Raji (cell line): ENCODE data around the gene PLCH1.

Source experiments
- POLR2A ChIP-seq: IDR thresholded peaks from 2 replicates; pipeline ENCODE4 v1.6.1; 2011; ENCODE audit warnings: low read depth, low read length, control low read depth; ENCODE audit not compliant: insufficient read depth

Gene PLCH1

DNA sequence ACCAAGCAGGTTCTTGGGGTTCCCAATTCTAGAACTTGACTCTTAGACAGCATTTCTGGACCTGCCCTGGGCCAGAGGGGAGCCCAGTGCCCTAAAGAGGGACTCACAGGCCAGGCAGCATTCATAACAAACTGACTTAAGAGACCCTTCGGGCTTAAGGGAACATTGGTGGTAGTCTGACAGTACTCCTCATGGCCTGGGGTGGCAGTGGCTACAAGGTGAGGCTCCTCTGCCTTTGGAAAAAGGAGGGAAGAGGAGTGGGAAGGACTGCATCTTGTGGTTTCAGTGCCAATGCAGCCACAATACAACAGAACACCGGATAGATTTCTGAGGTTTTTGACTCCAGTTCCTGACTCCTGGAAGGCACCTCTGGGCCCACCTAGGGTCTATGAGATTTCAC lies 279.2 kb downstream of the PLCH1 start:
- TF ChIP-seq POLR2A = no peak

GRCh38 chr3:155462672-155463071 lies 282.2 kb downstream of the PLCH1 start:
- no peak for TF ChIP-seq POLR2A

DNA sequence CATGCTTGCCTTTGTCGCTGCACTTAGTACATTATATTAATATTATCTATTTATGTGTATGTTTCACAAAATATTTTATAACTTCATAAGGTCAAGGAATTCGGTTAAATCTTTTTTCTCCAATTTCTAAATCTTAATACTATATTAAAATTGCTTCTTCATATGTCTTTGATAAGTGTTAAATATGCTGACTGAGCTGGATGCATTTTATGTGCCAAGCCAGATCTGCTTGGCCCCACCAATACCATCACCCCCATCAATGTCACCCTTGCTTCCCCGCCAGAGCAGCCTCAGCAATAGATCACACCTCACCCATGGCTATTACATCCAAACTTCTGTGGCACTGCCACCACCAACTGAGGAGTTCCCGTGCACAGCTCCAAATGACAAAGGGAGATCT lies 287.3 kb downstream of the PLCH1 start:
- TF ChIP-seq POLR2A = no peak

DNA sequence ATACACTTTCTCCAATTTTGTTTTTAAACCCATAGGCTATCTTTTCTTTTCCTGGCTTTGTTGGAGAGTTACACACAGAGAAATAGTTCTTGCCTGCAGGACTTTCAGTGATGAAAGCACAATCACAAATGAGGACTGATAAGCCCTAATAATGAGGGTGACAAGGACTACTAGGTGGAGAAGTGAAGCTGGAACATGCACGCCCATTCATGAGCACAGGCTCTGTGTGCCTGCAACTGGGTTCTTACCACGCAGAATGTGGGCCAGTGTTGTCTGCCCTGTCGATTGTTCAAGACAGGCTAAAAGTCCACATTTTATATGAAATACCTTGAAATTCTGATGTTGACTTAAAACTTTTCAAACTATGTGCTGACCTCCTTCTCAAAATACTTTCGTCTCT lies 289.1 kb downstream of the PLCH1 start:
- no peak for TF ChIP-seq POLR2A

GRCh38 chr3:155453512-155453911 lies 291.4 kb downstream of the PLCH1 start:
- TF ChIP-seq POLR2A = no peak

GRCh38 chr3:155449613-155450267 lies 295.1 kb downstream of the PLCH1 start:
- no peak for TF ChIP-seq POLR2A

GRCh38 chr3:155448531-155448930 lies 296.3 kb downstream of the PLCH1 start:
- no peak for TF ChIP-seq POLR2A

DNA sequence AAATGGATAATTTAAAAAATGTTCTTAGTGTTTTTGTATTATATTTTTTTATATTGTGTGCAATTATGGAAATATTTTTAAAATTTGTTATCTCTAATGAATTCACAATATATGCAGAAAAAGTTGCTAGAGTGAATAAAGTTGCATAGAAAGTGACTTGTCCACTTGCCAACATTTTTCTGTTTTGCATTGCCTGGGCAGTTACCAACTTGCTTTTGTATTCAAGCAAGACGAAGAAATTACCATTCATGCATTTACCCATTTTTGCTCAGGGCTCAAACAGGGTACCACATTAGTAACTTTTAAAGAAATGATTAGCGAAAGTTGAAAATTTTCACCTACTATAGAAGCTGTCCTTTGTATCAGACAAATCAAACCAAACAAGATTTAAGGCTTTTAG lies 298.5 kb downstream of the PLCH1 start:
- TF ChIP-seq POLR2A = no peak

DNA sequence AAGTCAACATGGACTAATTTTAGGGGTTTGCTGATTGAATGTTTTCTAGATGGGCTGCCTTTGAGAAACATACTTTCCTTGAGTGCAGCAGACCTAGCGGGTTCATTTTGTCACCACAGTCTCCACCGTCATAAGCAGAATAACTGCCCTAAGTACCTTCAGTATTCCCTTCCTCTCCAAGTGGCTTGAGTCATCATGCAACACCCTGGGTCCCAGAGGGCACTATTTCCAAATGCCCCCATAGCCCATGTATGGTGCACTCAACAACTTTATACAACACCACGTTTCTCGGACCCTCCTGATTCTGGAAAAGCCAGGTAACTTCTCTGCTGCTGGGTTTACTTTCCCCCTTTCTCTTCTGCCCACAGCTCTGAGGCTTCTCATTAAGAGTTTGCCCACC lies 300.1 kb downstream of the PLCH1 start:
- TF ChIP-seq POLR2A = no peak

DNA sequence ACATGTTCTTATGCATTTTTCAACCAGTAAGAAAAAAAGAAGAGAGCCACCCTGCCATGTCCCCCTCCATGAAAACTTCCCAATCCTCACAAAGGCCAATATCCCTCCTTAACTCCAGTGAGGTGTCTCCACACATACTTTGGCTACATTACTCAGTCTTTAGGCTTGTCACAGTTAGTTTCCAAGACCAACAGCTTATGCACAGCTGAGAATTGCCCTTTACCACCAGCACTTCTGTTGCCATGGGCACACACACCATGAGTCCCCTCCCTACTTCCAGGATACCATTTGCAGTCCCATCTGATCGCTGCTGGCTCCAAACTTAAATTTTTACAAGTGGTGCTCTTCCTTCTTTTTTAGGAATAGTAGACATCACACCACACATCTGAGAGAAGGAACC lies 301.1 kb downstream of the PLCH1 start:
- no peak for TF ChIP-seq POLR2A

GRCh38 chr3:155442072-155442471 lies 302.8 kb downstream of the PLCH1 start:
- TF ChIP-seq POLR2A = no peak

- no peak for TF ChIP-seq POLR2A
Measured at GRCh38 chr3:155441506-155441905, 303.4 kb downstream of the PLCH1 start.

GRCh38 chr3:155441026-155441425 lies 303.8 kb downstream of the PLCH1 start:
- TF ChIP-seq POLR2A = no peak

- TF ChIP-seq POLR2A = no peak
Measured at GRCh38 chr3:155435821-155436220, 309.1 kb downstream of the PLCH1 start.

DNA sequence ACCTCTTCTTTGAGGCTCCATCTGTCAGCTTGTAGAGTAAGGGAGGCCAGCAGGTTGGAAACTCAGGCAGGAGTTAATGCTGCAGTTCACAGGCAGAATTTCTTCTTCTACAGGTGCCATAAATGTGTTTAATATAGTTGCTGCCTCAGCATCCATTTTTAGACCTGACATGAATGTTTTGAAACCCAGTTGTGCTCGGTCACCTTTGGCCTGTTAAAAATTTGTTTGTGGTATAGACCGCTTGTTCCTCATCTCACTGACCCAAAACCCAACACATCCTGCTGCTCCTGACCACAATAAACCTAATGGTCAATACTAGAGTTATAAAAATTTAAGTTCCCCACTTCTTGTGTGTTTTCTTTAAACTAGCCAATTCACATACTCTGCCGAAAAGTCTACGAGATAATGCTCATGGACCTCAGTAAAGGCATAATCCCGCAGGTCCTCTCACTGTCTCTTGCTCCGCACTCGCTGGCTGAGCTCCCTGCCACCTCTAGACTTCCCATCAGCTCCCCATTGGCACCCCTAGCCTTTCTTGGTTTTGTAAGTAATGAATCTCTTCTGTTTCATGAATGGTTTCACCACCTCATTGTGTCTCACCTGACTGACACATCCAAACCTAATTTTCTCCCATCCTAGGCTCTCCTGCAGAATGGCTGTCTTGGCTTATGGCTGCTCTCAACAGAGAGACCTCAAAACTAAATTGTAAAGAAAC lies 312.9 kb downstream of the PLCH1 start:
- no peak for TF ChIP-seq POLR2A

DNA sequence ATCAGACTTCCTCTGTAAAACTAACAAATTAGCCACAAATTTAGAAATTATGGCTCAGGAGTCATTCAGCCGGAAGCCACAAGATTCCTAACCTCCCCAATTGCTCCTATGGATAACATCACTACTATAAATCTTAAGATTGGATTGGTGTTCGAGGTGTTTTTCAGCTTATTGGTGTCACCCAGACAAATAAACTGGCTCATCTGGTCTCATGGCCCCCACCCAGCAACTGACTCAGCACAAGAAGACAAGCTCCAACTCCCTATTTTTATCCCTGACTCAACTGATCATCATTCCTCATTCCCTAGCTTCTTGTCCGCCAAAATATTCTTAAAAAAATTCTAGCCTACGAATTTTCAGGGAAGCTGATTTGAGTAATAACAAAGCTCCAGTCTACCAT lies 316.3 kb downstream of the PLCH1 start:
- TF ChIP-seq POLR2A = no peak
